HG03108 (cell line): Measurements from ENCODE around the gene DLG5.

Experiments used
- ATAC-seq: cut with Tn5 transposase; IDR thresholded peaks from one replicate; pipeline ENCODE4 v1.9.1; 2021; ENCODE audit warnings: moderate library complexity; ENCODE audit not compliant: unreplicated experiment

Gene DLG5

GRCh38 chr10:77896058-77896457 lies 30.5 kb downstream of the DLG5 start:
- no peak for ATAC-seq

- ATAC-seq = no peak
These were observed 32.5 kb downstream of the DLG5 start for GRCh38 chr10:77894058-77894457.

- ATAC-seq = no peak
These were observed 33.2 kb downstream of the DLG5 start for GRCh38 chr10:77893386-77893785.

GRCh38 chr10:77892761-77893160 lies 33.8 kb downstream of the DLG5 start:
- no peak for ATAC-seq

- no peak for ATAC-seq
These were observed 34.4 kb downstream of the DLG5 start for GRCh38 chr10:77892021-77892739.

GRCh38 chr10:77890097-77890496 lies 36.5 kb downstream of the DLG5 start:
- no peak for ATAC-seq

GRCh38 chr10:77889277-77889903 lies 37.2 kb downstream of the DLG5 start:
- no peak for ATAC-seq

GRCh38 chr10:77888356-77888703 lies 38.2 kb downstream of the DLG5 start:
- no peak for ATAC-seq

- ATAC-seq = no peak
These were observed 38.8 kb downstream of the DLG5 start for GRCh38 chr10:77887631-77888355.

GRCh38 chr10:77886795-77887355 lies 39.7 kb downstream of the DLG5 start:
- ATAC-seq = no peak

GRCh38 chr10:77884181-77884580 lies 42.4 kb downstream of the DLG5 start:
- no peak for ATAC-seq

- ATAC-seq = no peak
These were observed 44.9 kb downstream of the DLG5 start for GRCh38 chr10:77881636-77882035.

- ATAC-seq = no peak
These were observed 45.3 kb downstream of the DLG5 start for GRCh38 chr10:77881222-77881621.

GRCh38 chr10:77879710-77880109 lies 46.8 kb downstream of the DLG5 start:
- ATAC-seq = no peak

GRCh38 chr10:77879065-77879464 lies 47.5 kb downstream of the DLG5 start:
- ATAC-seq = no peak

GRCh38 chr10:77877441-77878344 lies 48.9 kb downstream of the DLG5 start:
- ATAC-seq = peak; percentile 44

- ATAC-seq = no peak
These were observed 50.8 kb downstream of the DLG5 start for GRCh38 chr10:77875730-77876129.

GRCh38 chr10:77874872-77875271 lies 51.7 kb downstream of the DLG5 start:
- ATAC-seq = no peak

- peak; percentile 90 for ATAC-seq
These were observed 52.8 kb downstream of the DLG5 start for GRCh38 chr10:77873536-77874380.
